GM19023 (cell line): ENCODE data around the gene TFEB.

Experiments
- ATAC-seq: cut with Tn5 transposase; IDR thresholded peaks from one replicate; pipeline ENCODE4 v1.9.1; 2021; ENCODE audit warnings: mild to moderate bottlenecking, moderate library complexity; ENCODE audit not compliant: unreplicated experiment

Gene TFEB

GRCh38 chr6:41692080-41692675 lies 43.2 kb downstream of the TFEB start:
- ATAC-seq = no peak

- ATAC-seq = no peak
Measured at GRCh38 chr6:41691426-41692079, 43.9 kb downstream of the TFEB start.

- no peak for ATAC-seq
Measured at GRCh38 chr6:41690541-41691330, 44.7 kb downstream of the TFEB start.

GRCh38 chr6:41689171-41690008 lies 46.0 kb downstream of the TFEB start:
- ATAC-seq = no peak

GRCh38 chr6:41688256-41688965 lies 47.0 kb downstream of the TFEB start:
- ATAC-seq = no peak

GRCh38 chr6:41687501-41688175 lies 47.8 kb downstream of the TFEB start:
- ATAC-seq = no peak

GRCh38 chr6:41685641-41686380 lies 49.6 kb downstream of the TFEB start:
- no peak for ATAC-seq

GRCh38 chr6:41684311-41685180 lies 50.9 kb downstream of the TFEB start:
- ATAC-seq = no peak

- ATAC-seq = peak; percentile 68
Measured at GRCh38 chr6:41683523-41684310, 51.7 kb downstream of the TFEB start.

- ATAC-seq = peak; percentile 6
Measured at GRCh38 chr6:41683273-41683522, 52.2 kb downstream of the TFEB start.

GRCh38 chr6:41682497-41683272 lies 52.7 kb downstream of the TFEB start:
- ATAC-seq = no peak

GRCh38 chr6:41682056-41682477 lies 53.3 kb downstream of the TFEB start:
- peak; percentile 37 for ATAC-seq

- no peak for ATAC-seq
Measured at GRCh38 chr6:41680182-41680965, 55.0 kb downstream of the TFEB start.

GRCh38 chr6:41679696-41680095 lies 55.7 kb downstream of the TFEB start:
- no peak for ATAC-seq

- ATAC-seq = no peak
Measured at GRCh38 chr6:41678511-41679084, 56.8 kb downstream of the TFEB start.
